ENCODE measurements around the gene C19orf18.

Gene C19orf18

GRCh38 chr19:57954996-57955395 lies 19.3 kb downstream of the C19orf18 start:
- no peak for TF ChIP-seq CTCF (IDR thresholded peaks at IDR 0.05; ENCODE audit: low read depth, low read length)
- in situ Hi-C loops (cut with HindIII; ENCODE audit: low sequenced_read_pairs) = no loop called here
- no peak overlapping the region for H3K4me3 ChIP-seq (ENCODE audit: low read depth, low read length)
- DNase-seq (ENCODE audit: low read depth, low spot score) = no peak

- H3K4me3 ChIP-seq (ENCODE audit: low read depth, low read length) = no peak overlapping the region
- in situ Hi-C loops (cut with HindIII; ENCODE audit: low sequenced_read_pairs) = no loop called here
- no peak for DNase-seq (ENCODE audit: low read depth, low spot score)
- no peak for TF ChIP-seq CTCF (IDR thresholded peaks at IDR 0.05; ENCODE audit: low read depth, low read length)
Observed at GRCh38 chr19:57949702-57950101, 24.6 kb downstream of the C19orf18 start.

GRCh38 chr19:57949296-57949695 lies 25.0 kb downstream of the C19orf18 start:
- in situ Hi-C loops (cut with HindIII; ENCODE audit: low sequenced_read_pairs) = no loop called here
- no peak for TF ChIP-seq CTCF (IDR thresholded peaks at IDR 0.05; ENCODE audit: low read depth, low read length)
- no peak overlapping the region for H3K4me3 ChIP-seq (ENCODE audit: low read depth, low read length)
- DNase-seq (ENCODE audit: low read depth, low spot score) = no peak

- in situ Hi-C loops (cut with HindIII; ENCODE audit: low sequenced_read_pairs) = no loop called here
- H3K4me3 ChIP-seq (ENCODE audit: low read depth, low read length) = peak within 1 kb of the TSS; percentile 85
- TF ChIP-seq CTCF (IDR thresholded peaks at IDR 0.05; ENCODE audit: low read depth, low read length) = peak; percentile 50
- peak; percentile 96 for DNase-seq (ENCODE audit: low read depth, low spot score)
Observed at GRCh38 chr19:57947419-57948134, 26.8 kb downstream of the C19orf18 start, which contains the start of gene ZNF256. ZNF256 (minus strand) TSS chr19:57947706; CDS start chr19:57947474, 232 bp downstream.

GRCh38 chr19:57947088-57947418 lies 27.3 kb downstream of the C19orf18 start:
- no peak for TF ChIP-seq CTCF (IDR thresholded peaks at IDR 0.05; ENCODE audit: low read depth, low read length)
- in situ Hi-C loops (cut with HindIII; ENCODE audit: low sequenced_read_pairs) = no loop called here
- no peak for DNase-seq (ENCODE audit: low read depth, low spot score)
- H3K4me3 ChIP-seq (ENCODE audit: low read depth, low read length) = peak overlapping the region; percentile 85

GRCh38 chr19:57946316-57946715 lies 28.0 kb downstream of the C19orf18 start:
- peak overlapping the region; percentile 85 for H3K4me3 ChIP-seq (ENCODE audit: low read depth, low read length)
- in situ Hi-C loops (cut with HindIII; ENCODE audit: low sequenced_read_pairs) = no loop called here
- DNase-seq (ENCODE audit: low read depth, low spot score) = no peak
- TF ChIP-seq CTCF (IDR thresholded peaks at IDR 0.05; ENCODE audit: low read depth, low read length) = no peak
